Measurements from ENCODE around the gene KRTAP5-3.

DNA sequence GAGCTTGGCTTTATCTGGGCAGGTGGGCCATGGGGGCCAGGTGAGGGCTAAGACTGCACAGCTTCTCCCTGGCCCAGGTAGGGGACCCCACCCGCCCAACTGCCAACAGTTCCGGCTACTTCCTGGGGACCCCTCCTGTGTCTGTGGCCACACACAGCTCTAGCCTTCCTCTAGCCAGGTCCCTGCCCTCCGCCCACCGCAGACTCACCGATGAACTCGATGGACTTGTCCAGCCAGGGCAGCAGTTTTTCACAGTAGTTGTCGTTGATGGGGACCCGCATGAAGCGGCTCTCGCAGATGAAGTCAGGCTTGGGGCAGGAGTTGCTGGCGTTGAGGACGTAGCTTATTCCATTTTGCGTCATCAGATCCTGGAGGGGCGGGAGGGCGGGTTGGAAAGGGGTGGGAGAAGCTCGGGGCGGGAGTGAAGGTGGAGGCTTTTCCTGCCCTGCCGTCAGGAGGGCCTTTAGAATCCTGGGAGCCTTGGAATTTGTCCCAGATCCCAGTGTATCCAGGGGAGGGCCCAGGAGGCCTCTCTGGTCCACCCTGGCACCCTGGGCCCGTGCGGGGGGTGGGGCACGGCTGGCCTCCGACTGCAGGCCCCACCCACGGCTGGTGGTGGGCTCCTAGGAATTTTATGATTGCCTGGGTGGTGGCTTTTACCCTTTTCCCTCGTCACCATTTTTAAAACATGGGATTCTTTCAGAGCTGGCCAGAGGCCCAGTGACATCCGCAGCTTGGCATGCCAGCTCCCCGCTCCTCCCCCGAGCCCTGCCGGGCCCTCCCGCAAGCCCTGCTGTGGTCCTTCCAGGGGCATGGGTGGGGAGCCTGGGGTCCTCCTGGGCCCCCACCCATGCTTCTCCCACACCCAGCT lies 50.1 kb downstream of the KRTAP5-3 start:
- TF ChIP-seq CTCF (IDR thresholded peaks at IDR 0.05; ENCODE audit: poor library complexity): no peak
- no peak for TF ChIP-seq EZH2 (IDR thresholded peaks at IDR 0.05; ENCODE audit: borderline replicate concordance)
- TF ChIP-seq EZH2phosphoT487 (IDR thresholded peaks at IDR 0.05; ENCODE audit: low read depth, severe bottlenecking, unreplicated experiment): no peak

Measured in hepatocyte (in vitro differentiated cells).